ENCODE data around the gene UBE2C.

UBE2C gene

DNA sequence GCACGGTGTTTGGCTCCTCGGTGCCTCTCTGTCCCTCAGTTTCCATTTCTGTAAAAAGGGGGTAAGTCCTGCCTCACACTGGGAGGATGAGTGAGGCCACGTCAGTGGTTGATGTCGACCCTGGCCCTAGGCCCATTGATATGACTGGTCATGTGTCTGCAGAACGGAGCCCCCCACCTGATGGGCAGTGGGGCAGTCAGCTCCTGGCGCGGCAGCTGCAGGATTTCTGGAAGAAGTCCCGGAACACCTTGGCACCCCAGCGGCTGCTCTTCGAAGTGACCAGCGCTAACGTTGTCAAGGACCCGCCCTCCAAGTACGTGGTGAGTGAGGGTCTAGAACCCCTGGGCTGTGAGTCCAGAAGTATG lies 22.3 kb downstream of the UBE2C start:
- TF ChIP-seq TAF1 (IDR thresholded peaks at IDR 0.05; ENCODE audit: borderline replicate concordance, insufficient read depth, low read length) = no peak
- TF ChIP-seq SIN3A (IDR thresholded peaks at IDR 0.05; ENCODE audit: borderline replicate concordance, insufficient read depth, low read length) = no peak
- TF ChIP-seq FOXP2 (optimal IDR thresholded peaks at IDR 0.05; ENCODE audit: borderline replicate concordance, extremely low read depth, extremely low read length, insufficient read depth) = no peak
- no peak for TF ChIP-seq REST (IDR thresholded peaks at IDR 0.05; ENCODE audit: insufficient read depth in 1 of 2, low read depth in 2 of 2, low read length in 2 of 2)
- TF ChIP-seq POLR2AphosphoS5 (IDR thresholded peaks at IDR 0.05; ENCODE audit: low read depth, low read length) = no peak

- TF ChIP-seq SIN3A (IDR thresholded peaks at IDR 0.05; ENCODE audit: borderline replicate concordance, insufficient read depth, low read length) (0 out of 2 replicates have a peak, but pooled peaks have one; percentile 34), POLR2AphosphoS5 (IDR thresholded peaks at IDR 0.05; ENCODE audit: low read depth, low read length) (no peak)
Measured at GRCh38 chr20:45835329-45835765, 22.9 kb downstream of the UBE2C start.

DNA sequence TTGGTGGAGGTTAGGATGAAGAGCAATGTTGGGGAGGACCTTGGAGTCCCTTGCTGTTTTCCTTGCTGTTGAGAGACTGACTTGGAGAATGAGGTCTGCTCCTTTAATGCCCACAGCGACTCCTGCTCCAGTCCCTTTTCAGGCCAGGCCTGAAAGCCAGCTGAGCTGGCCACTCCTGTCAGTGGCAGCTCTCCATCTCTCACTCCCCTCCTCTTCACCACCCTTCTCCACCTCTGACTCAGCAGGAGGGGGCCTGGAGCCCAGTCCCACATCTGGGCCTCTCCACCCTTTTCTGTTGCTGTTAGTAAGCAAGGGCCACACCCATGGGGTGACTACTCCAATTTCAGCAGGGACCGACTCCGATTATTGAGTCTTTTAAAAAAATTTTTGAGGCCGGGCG lies 23.4 kb downstream of the UBE2C start:
- TF ChIP-seq TAF1 (IDR thresholded peaks at IDR 0.05; ENCODE audit: borderline replicate concordance, insufficient read depth, low read length) (no peak), REST (IDR thresholded peaks at IDR 0.05; ENCODE audit: insufficient read depth in 1 of 2, low read depth in 2 of 2, low read length in 2 of 2) (no peak), FOXP2 (optimal IDR thresholded peaks at IDR 0.05; ENCODE audit: borderline replicate concordance, extremely low read depth, extremely low read length, insufficient read depth) (no peak)

- no peak for TF ChIP-seq FOXP2 (optimal IDR thresholded peaks at IDR 0.05; ENCODE audit: borderline replicate concordance, extremely low read depth, extremely low read length, insufficient read depth)
- TF ChIP-seq POLR2AphosphoS5 (IDR thresholded peaks at IDR 0.05; ENCODE audit: low read depth, low read length) = no peak
- no peak for TF ChIP-seq TAF1 (IDR thresholded peaks at IDR 0.05; ENCODE audit: borderline replicate concordance, insufficient read depth, low read length)
Measured at GRCh38 chr20:45836841-45837240, 24.4 kb downstream of the UBE2C start.

DNA sequence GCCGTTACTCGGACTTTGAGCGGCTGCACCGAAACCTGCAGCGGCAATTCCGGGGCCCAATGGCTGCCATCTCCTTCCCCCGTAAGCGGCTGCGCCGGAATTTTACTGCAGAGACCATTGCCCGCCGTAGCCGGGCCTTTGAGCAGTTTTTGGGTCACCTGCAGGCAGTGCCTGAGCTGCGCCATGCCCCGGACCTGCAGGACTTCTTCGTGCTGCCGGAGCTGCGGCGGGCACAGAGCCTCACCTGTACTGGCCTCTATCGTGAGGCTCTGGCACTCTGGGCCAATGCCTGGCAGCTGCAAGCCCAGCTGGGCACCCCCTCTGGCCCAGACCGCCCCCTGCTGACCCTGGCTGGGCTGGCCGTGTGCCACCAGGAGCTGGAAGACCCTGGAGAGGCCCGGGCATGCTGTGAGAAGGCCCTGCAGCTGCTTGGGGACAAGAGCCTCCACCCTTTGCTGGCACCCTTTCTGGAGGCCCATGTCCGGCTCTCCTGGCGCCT lies 28.3 kb downstream of the UBE2C start:
- TF ChIP-seq SIN3A (IDR thresholded peaks at IDR 0.05; ENCODE audit: borderline replicate concordance, insufficient read depth, low read length) (no peak), REST (IDR thresholded peaks at IDR 0.05; ENCODE audit: insufficient read depth in 1 of 2, low read depth in 2 of 2, low read length in 2 of 2) (no peak), FOXP2 (optimal IDR thresholded peaks at IDR 0.05; ENCODE audit: borderline replicate concordance, extremely low read depth, extremely low read length, insufficient read depth) (no peak), TAF1 (IDR thresholded peaks at IDR 0.05; ENCODE audit: borderline replicate concordance, insufficient read depth, low read length) (no peak), POLR2AphosphoS5 (IDR thresholded peaks at IDR 0.05; ENCODE audit: low read depth, low read length) (no peak)

DNA sequence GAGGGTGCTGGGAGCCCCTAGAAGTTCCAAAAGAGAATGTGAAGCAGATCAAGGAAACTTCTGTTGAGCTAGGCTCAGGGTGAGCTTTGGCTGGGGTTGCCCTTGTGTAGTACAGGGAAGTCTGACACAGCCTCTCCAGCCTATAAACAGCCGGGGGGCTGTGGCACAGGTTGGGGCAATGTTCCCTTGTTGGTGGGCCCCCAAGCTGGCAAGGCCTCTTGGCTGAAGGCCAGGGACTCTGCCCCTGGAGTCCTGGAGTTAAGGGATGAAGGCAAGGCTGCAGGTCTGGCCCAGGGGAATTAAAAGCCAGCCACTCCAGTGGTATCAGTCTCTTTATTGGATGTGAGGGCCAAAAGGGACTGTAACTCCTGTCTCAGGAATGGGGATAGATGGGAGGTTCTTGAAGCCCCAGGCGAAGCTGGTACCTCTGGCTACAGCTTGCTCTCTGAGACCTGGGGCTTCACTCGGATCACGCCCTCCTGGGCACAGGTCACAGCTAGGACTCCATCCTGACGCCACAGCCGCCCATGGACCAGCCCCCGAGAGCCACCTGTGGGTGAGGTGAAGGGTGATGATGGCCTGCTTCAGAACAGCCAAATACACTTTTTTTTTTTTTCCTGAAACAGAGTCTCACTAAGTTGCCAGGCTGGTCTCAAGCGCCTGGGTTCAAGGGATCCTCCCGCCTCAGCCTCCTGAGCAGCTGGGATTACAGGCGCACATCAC lies 29.1 kb downstream of the UBE2C start:
- TF ChIP-seq SIN3A (IDR thresholded peaks at IDR 0.05; ENCODE audit: borderline replicate concordance, insufficient read depth, low read length) (no peak), REST (IDR thresholded peaks at IDR 0.05; ENCODE audit: insufficient read depth in 1 of 2, low read depth in 2 of 2, low read length in 2 of 2) (no peak), POLR2AphosphoS5 (IDR thresholded peaks at IDR 0.05; ENCODE audit: low read depth, low read length) (no peak), TAF1 (IDR thresholded peaks at IDR 0.05; ENCODE audit: borderline replicate concordance, insufficient read depth, low read length) (no peak), FOXP2 (optimal IDR thresholded peaks at IDR 0.05; ENCODE audit: borderline replicate concordance, extremely low read depth, extremely low read length, insufficient read depth) (no peak)
